ENCODE results near the gene BIN1.
"Not testable (repeated sequence)": the region's sequence is repeated elsewhere in the genome, so short reads cannot be mapped to it uniquely, and the experiment has no call there.

The BIN1 gene

DNA sequence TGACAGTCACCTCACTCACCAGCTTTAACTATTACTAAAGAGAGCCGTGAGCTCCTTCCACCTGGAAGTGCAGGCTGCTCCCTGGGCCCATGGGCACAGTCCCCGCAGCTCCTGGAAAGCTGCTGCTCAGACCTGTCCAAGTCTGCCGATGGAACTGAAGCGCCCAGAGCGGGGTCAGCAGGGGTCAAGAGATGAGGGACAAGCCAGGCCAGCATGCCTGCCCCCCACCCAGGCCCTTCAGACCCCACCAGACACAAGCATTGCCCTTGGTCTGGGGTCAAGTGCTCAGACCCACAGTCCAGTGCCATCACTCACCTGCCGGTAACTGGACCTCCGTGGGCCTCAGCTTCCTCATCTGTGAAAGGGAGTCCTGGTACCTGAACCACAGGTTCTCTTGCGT, 59.9 kb downstream of the BIN1 start:
- DNase-seq (ENCODE audit: low read depth): no peak

DNA sequence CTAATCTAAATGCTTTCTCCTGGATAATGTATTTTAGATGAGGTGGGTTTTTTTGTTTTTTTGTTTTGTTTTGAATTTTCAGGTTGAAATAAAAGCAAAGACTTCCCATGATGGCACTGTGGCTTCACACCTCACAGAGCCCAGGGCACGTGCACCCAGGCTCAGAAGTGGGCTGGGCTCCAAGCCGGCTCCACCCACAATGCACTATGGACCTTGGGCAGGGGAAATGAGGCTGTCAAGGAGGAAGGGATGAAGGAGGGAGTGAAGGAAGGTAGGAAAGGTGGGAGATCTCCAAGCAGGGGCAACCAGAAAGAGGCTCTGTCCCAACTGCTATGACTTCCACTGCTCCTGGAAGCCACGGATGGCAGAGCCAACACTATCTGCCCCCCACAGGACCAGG, 60.4 kb downstream of the BIN1 start:
- DNase-seq (ENCODE audit: low read depth): no peak

- no peak for DNase-seq (ENCODE audit: low read depth)
Measured at GRCh38 chr2:127045792-127046501, 61.0 kb downstream of the BIN1 start.

GRCh38 chr2:127044977-127045661, 61.8 kb downstream of the BIN1 start:
- DNase-seq (ENCODE audit: low read depth): no peak

DNA sequence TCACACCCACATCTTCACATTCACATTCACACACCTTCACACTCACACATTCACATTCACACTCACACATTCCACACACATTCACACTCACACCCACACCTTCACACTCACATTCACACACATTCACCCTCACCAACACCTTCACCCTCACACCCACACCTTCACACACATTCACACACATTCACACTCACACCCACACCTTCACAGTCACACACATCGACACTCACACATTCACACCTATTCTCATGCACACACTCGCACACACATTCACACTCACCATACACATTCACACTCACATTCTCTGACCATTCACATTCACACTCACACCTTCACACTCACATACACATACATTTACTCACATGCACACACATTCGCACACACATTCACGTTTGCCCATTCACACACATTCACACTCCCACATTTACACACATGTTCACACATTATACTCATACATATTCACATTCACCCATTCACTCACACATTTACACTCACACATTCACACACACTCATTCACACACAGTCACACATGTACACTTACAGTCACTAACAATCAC, 62.7 kb downstream of the BIN1 start:
- DNase-seq (ENCODE audit: low read depth): no peak

- DNase-seq (ENCODE audit: low read depth): no peak
Measured at GRCh38 chr2:127043367-127044164, 63.4 kb downstream of the BIN1 start.

DNA sequence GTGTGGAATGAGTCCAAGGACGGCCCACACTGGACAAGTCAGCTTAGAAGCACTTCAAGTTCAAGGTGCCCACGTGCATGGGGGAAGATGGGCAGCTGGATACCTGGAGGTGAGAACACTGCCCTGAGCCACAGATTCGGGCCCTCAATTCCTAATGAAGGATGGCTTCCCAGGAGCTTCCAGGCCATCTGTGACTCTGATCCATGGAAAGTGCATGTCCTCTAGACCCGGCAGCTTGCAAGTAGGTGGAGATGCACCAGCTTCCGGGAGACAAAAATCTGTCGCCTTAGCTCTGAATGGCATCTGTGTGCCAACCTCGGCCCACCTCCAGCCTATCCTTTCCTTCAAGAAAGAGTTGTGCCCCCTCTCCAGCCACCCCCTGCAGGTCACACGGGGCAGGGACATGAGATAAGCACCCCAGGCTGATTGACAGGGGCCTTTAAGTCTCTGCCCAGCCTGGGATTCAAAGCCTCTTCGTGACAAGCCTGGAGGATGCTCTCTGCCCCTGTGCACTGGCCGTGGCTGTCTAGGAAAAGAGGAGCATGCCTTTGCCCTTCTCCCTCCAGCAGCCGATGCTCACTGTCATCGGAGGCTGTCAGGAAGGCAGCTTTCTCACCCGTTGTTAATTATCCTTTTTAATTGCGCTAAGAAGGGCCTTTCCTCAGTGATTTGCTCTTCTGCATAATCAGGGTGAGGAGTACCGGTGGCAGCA, 65.5 kb downstream of the BIN1 start:
- no peak for DNase-seq (ENCODE audit: low read depth)

- DNase-seq (ENCODE audit: low read depth): no peak
Measured at GRCh38 chr2:127040169-127040568, 66.8 kb downstream of the BIN1 start.

- no peak for DNase-seq (ENCODE audit: low read depth)
Measured at GRCh38 chr2:127039387-127040031, 67.4 kb downstream of the BIN1 start.

GRCh38 chr2:127037476-127037875, 69.5 kb downstream of the BIN1 start:
- no peak for DNase-seq (ENCODE audit: low read depth)

GRCh38 chr2:127034883-127035611, 71.9 kb downstream of the BIN1 start:
- DNase-seq (ENCODE audit: low read depth): no peak

- DNase-seq (ENCODE audit: low read depth): no peak
Measured at GRCh38 chr2:127034051-127034450, 72.9 kb downstream of the BIN1 start.

GRCh38 chr2:127032621-127033020, 74.3 kb downstream of the BIN1 start:
- DNase-seq (ENCODE audit: low read depth): no peak

DNA sequence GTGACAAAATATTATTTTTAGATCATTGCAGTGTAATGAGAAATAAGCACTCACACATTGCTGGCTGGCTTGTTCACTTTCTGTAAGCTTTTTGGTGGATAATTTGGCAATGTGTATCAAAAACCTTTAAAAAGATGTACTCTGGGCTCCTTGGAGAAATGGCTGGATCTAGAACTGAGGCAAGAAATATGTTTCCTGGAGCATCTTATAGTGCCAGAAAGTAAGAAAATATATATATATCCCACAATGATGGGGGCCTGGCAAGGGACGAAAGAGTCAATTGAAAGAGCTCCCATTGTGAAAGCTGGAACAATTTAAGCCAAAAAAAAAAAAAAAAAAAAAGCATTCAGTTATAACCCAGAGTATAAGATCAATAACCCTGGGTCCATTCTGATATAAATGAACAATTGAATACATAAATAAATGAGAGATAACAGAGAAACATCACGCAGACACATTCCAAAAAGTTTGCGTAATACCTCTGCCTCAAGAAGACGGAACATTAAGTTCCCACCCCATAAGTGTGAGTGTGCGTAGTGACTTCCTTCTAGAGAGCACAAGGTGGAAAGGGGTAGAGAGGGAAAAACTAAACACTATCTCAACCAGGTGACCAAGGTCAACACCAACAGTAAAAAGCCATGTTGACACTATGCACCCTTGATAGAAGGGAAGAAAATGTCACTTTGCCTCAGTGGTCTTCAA, 77.5 kb downstream of the BIN1 start:
- DNase-seq (ENCODE audit: low read depth): no peak

DNA sequence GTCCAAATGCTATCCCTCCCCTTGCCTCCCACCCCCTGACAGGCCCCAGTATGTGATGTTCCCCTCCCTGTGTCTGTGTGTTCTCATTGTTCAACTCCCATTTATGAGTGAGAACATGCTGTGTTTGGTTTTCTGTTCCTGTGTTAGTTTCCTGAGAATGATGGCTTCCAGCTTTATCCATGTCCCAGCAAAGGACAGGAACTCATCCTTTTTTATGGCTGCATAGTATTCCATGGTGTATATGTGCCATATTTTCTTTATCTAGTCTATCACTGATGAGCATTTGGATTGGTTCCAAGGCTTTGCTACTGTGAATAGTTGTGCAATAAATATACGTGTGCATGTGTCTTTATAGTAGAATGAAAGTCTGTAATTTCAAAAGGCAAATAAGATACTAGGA, 78.2 kb downstream of the BIN1 start:
- not testable (repeated sequence) for DNase-seq (ENCODE audit: low read depth)

DNA sequence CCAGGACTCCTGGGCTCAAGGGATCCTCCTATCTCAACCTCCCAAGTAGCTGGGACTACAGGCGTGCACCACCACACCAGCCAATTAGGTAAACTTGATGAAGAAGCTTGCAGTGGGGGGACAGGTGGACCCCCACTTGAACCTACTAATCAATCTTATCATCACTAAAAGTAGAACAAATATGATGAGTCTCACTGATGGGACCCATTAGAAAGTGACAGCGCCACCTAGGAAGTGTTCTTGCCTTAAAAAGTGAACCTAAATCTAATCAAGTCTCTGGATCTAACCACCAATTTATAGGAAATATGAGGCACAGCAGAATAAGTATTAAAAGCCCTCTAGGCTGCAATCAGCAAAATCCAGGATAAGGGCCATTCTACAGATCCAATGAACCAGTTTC, 79.2 kb downstream of the BIN1 start:
- DNase-seq (ENCODE audit: low read depth): no peak

- no peak for DNase-seq (ENCODE audit: low read depth)
Measured at GRCh38 chr2:127025359-127026166, 81.4 kb downstream of the BIN1 start.

GRCh38 chr2:127024769-127025358, 82.1 kb downstream of the BIN1 start:
- no peak for DNase-seq (ENCODE audit: low read depth)

DNA sequence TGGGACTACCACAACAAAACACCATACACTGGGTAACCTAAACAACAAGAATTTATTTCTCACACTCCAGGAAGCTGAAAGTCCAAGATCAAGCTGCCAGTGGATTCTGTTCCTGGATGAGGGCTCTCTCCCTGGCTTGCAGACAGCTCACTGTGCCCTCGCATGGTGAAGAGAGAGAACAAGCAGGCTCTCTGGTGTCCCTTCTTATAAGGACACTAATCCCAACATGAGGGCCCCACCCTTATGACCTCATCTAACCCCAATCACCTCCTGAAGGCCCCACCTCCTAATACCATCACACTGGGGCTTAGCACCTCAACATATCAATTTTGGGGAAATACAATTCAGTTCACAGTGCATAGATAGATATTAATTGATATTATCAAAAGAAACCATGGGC, 83.5 kb downstream of the BIN1 start:
- no peak for DNase-seq (ENCODE audit: low read depth)
